ENCODE results near the gene PEPD.

The PEPD gene

GRCh38 chr19:33554821-33555220 lies 33.2 kb upstream of the PEPD start:
- TF ChIP-seq EZH2phosphoT487 (IDR thresholded peaks at IDR 0.05; ENCODE audit: low read length) = no peak
- no peak for TF ChIP-seq CTCF (IDR thresholded peaks at IDR 0.05; ENCODE audit: low read length)
- no peak for TF ChIP-seq EZH2 (optimal IDR thresholded peaks at IDR 0.05; ENCODE audit: low read depth, low read length)
- Histone ChIP-seq H3F3A (ENCODE audit: insufficient read depth, low read length) (no peaks in the 10 kb centered on the region), H3K9me3 (replicated peaks; ENCODE audit: insufficient read depth, low read length) (no peaks in the 10 kb centered on the region), H2AFZ (ENCODE audit: low read length) (no peak overlapping the region), H3K79me2 (ENCODE audit: low read length) (no peaks in the 10 kb centered on the region), H3K4me2 (ENCODE audit: low read depth, low read length) (no peak overlapping the region), H3K27ac (ENCODE audit: low read length) (no peak overlapping the region), H3K9me2 (replicated peaks; ENCODE audit: insufficient read depth, low read length) (no peaks in the 10 kb centered on the region), H3K4me1 (ENCODE audit: low read length) (no peaks in the 10 kb centered on the region), H3K27me3 (replicated peaks; ENCODE audit: insufficient read depth, low read length) (peaks cover 29% of the 10 kb centered on the region), H4K20me1 (ENCODE audit: insufficient read depth, low read length) (no peaks in the 10 kb centered on the region), H3K9ac (ENCODE audit: low read length) (no peak overlapping the region), H3K4me3 (ENCODE audit: low read length) (no peak overlapping the region), H3K36me3 (replicated peaks; ENCODE audit: insufficient read depth, low read length) (no peaks in the 10 kb centered on the region)
- no peak for DNase-seq

GRCh38 chr19:33554391-33554790 lies 32.8 kb upstream of the PEPD start:
- H3K4me3 ChIP-seq (ENCODE audit: low read length) = no peak overlapping the region
- TF ChIP-seq EZH2 (optimal IDR thresholded peaks at IDR 0.05; ENCODE audit: low read depth, low read length) = no peak
- TF ChIP-seq CTCF (IDR thresholded peaks at IDR 0.05; ENCODE audit: low read length) = no peak
- no peak for TF ChIP-seq EZH2phosphoT487 (IDR thresholded peaks at IDR 0.05; ENCODE audit: low read length)

GRCh38 chr19:33553530-33554310 lies 32.1 kb upstream of the PEPD start:
- no peaks in the 10 kb centered on the region for H3K9me3 ChIP-seq (replicated peaks; ENCODE audit: insufficient read depth, low read length)
- H3F3A ChIP-seq (ENCODE audit: insufficient read depth, low read length) = no peaks in the 10 kb centered on the region
- TF ChIP-seq EZH2 (optimal IDR thresholded peaks at IDR 0.05; ENCODE audit: low read depth, low read length) = no peak
- no peak for TF ChIP-seq EZH2phosphoT487 (IDR thresholded peaks at IDR 0.05; ENCODE audit: low read length)
- TF ChIP-seq CTCF (IDR thresholded peaks at IDR 0.05; ENCODE audit: low read length) = no peak
- H3K9me2 ChIP-seq (replicated peaks; ENCODE audit: insufficient read depth, low read length) = no peaks in the 10 kb centered on the region
- peaks cover 33% of the 10 kb centered on the region for H3K27me3 ChIP-seq (replicated peaks; ENCODE audit: insufficient read depth, low read length)
- H2AFZ ChIP-seq (ENCODE audit: low read length) = no peak overlapping the region
- H4K20me1 ChIP-seq (ENCODE audit: insufficient read depth, low read length) = no peaks in the 10 kb centered on the region
- no peak overlapping the region for H3K27ac ChIP-seq (ENCODE audit: low read length)
- H3K4me3 ChIP-seq (ENCODE audit: low read length) = no peak overlapping the region
- H3K9ac ChIP-seq (ENCODE audit: low read length) = no peak overlapping the region
- DNase-seq = no peak
- no peaks in the 10 kb centered on the region for H3K36me3 ChIP-seq (replicated peaks; ENCODE audit: insufficient read depth, low read length)
- H3K79me2 ChIP-seq (ENCODE audit: low read length) = no peaks in the 10 kb centered on the region
- H3K4me2 ChIP-seq (ENCODE audit: low read depth, low read length) = no peak overlapping the region
- H3K4me1 ChIP-seq (ENCODE audit: low read length) = no peaks in the 10 kb centered on the region

More at GRCh38 chr19:33554391-33554790, 32.8 kb upstream of the PEPD start:
- peaks cover 31% of the 10 kb centered on the region for H3K27me3 ChIP-seq (replicated peaks; ENCODE audit: insufficient read depth, low read length)
- H3K9me2 ChIP-seq (replicated peaks; ENCODE audit: insufficient read depth, low read length) = no peaks in the 10 kb centered on the region
- no peaks in the 10 kb centered on the region for H3K79me2 ChIP-seq (ENCODE audit: low read length)
- no peaks in the 10 kb centered on the region for H3K9me3 ChIP-seq (replicated peaks; ENCODE audit: insufficient read depth, low read length)
- no peak overlapping the region for H3K4me2 ChIP-seq (ENCODE audit: low read depth, low read length)
- DNase-seq = no peak
- no peak overlapping the region for H3K27ac ChIP-seq (ENCODE audit: low read length)
- no peak overlapping the region for H3K9ac ChIP-seq (ENCODE audit: low read length)
- no peaks in the 10 kb centered on the region for H4K20me1 ChIP-seq (ENCODE audit: insufficient read depth, low read length)
- H3F3A ChIP-seq (ENCODE audit: insufficient read depth, low read length) = no peaks in the 10 kb centered on the region
- no peaks in the 10 kb centered on the region for H3K36me3 ChIP-seq (replicated peaks; ENCODE audit: insufficient read depth, low read length)
- no peaks in the 10 kb centered on the region for H3K4me1 ChIP-seq (ENCODE audit: low read length)
- no peak overlapping the region for H2AFZ ChIP-seq (ENCODE audit: low read length)
